Omental fat pad (tissue), 4 donors: ENCODE data around the gene VPS52. TPM values are rescaled to one million over a fixed set of nuclear protein-coding genes. Genes with fewer than 3 reads are reported as not detected.
A peak's percentile ranks its signal among the peaks of the same experiment; 100 is the strongest.

Experiments
- ATAC-seq: fragments of 150-250 bp; one replicate; pipeline ENCODE4 v1.9.1; 2016; ENCODE audit warnings: mild to moderate bottlenecking, moderate library complexity; ENCODE audit not compliant: low FRiP score
- DNase-seq: peaks from one replicate; pipeline ENCODE4 v3.0.0-alpha.2; 2019; ENCODE audit warnings: low spot score
- CTCF ChIP-seq, 3 donors: fragments of 450-650 bp; IDR thresholded peaks; one replicate each; pipeline ENCODE4 v1.5.1; 2016 to 2017; ENCODE audit warnings: antibody characterized with exemption in 3 of 3, mild to moderate bottlenecking in 3 of 3, moderate library complexity in 2 of 3
- total RNA-seq, 4 donors: library from RNA; depleted of rRNA; stranded (reverse); fragments of >200 nt; gene quantifications; one replicate each; pipeline ENCODE4 v1.1.0, GENCODE V29; 2016

Gene VPS52
- total RNA-seq, 4 donors from 2014 or later: 20.2 to 54.5 (median 34.3) TPM

- no peak for TF ChIP-seq CTCF (IDR thresholded peaks at IDR 0.05)
- no peak for DNase-seq
- no peak for ATAC-seq
Observed at GRCh38 chr6:33213166-33213988, 58.3 kb downstream of the VPS52 start.

GRCh38 chr6:33212857-33213165, 58.9 kb downstream of the VPS52 start:
- DNase-seq (no peak), ATAC-seq (no peak)
- TF ChIP-seq CTCF (IDR thresholded peaks at IDR 0.05): no peak

GRCh38 chr6:33211666-33212422, 59.8 kb downstream of the VPS52 start:
- DNase-seq (no peak), ATAC-seq (no peak)
- TF ChIP-seq CTCF (IDR thresholded peaks at IDR 0.05): no peak

- DNase-seq: no peak
- ATAC-seq: no peak
- no peak for TF ChIP-seq CTCF (IDR thresholded peaks at IDR 0.05)
Observed at GRCh38 chr6:33211136-33211535, 60.5 kb downstream of the VPS52 start.

- TF ChIP-seq CTCF (IDR thresholded peaks at IDR 0.05): no peak
- DNase-seq (no peak), ATAC-seq (no peak)
Observed at GRCh38 chr6:33209856-33210255, 61.8 kb downstream of the VPS52 start.

- TF ChIP-seq CTCF (IDR thresholded peaks at IDR 0.05): no peak
- peak; percentile 77 for DNase-seq
Observed at GRCh38 chr6:33208091-33208967, 63.3 kb downstream of the VPS52 start, which contains the start of gene RING1. TSS of gene RING1 (plus strand) at chr6:33208500. CDS start at chr6:33208823, 323 bp downstream.

More at GRCh38 chr6:33208091-33208967, 63.3 kb downstream of the VPS52 start, which contains the start of gene RING1:
- ATAC-seq: peak; percentile 73
